HG03575 (cell line): Measurements from ENCODE around the gene PCYT1A.
A peak's percentile ranks its signal among the peaks of the same experiment; 100 is the strongest.
"Not testable (repeated sequence)": the region's sequence is repeated elsewhere in the genome, so short reads cannot be mapped to it uniquely, and the experiment has no call there.

ENCODE experiments used
- ATAC-seq: cut with Tn5 transposase; IDR thresholded peaks from one replicate; pipeline ENCODE4 v1.9.1; 2021; ENCODE audit not compliant: unreplicated experiment, insufficient number of reproducible peaks, low FRiP score; ENCODE audit errors: extremely low read depth

Gene PCYT1A

DNA sequence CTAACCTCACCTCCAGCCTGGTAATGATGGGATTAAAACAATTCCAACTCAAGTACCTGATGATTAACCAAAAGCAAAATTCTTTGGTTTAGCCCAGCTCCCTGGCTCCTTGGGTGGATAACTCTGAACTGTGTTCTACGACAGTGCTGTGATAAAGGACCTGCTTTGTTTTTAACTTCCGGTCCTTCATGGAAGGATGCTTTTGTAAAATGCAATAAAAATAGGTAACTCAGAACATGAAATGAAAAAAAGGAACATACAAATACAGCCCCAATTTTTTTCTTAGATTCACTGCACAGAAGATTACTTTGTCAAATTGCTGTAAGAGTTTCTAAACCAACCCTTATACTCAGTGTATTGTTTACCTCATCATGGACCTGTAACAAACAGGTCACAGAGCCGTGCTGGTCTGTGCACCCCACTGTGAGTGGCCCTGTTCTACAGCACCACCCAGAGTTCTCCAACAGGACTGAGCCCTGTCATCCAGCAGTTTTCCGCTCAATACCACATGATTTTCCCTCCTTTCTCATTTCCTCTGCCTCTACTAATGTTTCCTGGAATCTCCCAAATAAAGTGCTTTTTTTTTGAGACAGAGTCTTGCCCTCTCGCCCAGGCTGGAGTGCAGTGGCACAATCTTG lies 4.9 kb upstream of the PCYT1A start:
- no peak for ATAC-seq

DNA sequence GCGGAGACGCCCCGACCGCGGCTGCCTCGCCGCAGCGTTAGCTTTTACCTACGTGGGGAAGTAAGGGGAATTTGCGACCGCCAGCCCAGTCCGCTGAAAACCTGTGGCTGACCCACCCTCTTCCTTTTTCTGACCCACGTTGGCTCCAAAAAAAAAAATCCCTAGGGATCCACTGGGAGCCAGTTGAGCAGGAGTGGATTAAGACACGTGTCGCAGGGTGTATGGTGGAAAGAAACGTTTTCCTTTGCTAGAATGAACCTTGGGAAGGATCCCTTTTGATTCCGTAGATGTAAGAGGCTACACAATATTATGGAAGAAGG lies 575 bp upstream of the PCYT1A start:
- ATAC-seq: no peak

DNA sequence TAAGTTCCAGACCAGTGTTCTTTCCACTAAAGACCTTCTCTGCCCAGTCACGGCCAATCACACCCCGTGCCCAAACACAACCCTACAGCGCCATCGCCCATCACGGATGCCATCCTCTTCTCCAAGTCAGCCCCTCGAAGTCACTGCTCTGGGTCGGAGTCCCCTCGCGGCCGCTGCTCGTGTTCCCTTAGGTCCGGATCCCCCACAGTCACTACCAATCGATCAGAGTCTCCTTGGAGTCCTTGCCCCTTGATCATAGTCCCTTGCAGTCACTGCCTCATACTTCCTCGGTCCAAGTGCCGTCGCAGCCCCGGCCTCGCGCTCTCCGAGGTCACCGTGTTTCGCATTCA lies 461 bp downstream of the PCYT1A start:
- ATAC-seq: no peak

DNA sequence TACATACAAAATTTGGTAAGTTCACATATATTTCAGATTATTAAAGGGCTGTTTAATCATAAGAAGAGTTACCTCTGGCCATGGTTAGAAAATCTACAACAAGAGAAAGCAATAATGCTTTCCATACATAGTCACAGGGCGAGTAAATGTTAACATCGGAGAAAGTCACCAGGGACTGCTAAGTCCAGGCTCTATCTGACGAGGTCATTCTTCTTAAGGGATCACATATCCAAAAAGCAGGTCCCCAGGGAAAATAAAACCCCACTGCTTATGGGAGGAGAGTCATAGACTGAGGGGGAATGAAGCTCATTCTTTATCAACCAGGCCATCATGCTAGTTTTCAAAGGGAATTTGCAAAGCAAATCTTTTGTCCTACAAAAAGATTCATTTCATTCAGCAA lies 3.1 kb downstream of the PCYT1A start:
- ATAC-seq: no peak

DNA sequence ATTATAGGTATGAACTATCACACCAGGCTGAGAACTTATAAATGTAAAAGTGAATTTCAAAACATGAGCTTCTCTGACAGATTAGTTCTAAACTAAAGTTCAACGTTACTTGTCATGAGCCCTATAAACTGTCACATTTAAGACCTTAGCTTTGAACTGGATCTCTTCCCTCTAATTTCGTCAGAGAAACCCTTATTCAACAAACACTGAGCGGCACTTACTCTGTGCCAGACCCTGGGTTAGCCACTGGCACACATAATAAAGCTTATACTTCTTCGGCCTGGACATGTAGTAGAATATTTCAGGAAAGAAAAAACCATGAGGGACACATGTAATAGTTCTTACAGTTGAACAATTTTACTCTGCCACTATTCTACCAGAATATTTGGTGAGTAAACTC lies 5.6 kb downstream of the PCYT1A start:
- ATAC-seq: no peak

DNA sequence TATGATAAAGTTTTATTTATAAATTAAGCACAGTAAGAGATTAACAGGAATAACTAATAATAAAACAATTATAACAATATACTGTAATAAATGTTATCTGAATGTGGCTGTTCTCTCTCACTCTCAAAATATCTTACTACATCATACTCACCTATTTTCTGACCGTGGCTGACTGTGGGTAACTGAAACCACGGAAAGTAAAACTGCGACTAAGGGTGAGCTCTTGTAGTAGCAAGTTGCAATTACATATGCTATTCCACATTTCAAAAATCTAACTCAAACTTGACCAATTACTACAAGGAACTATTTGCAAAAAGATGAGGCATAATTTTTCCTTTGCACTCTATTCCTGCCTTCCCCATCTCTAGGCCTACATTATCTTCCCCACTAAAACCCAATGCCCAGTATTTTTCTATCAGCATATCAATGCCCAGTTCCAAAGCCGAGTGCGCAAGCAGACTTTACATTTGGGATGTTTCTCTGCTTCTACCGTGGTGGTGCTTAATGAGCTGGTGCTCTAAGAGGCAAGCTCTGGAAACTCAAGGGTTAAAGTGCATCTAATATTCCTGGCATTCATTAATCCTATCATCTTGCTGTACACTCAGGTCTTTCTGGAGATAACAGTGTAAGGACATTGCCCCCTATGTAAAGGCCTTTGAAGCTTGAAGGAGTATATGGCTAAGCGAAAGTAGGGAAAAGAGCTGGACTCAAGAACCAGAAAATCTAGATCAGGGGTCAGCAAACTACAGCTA lies 6.7 kb downstream of the PCYT1A start:
- ATAC-seq: peak; percentile 43

DNA sequence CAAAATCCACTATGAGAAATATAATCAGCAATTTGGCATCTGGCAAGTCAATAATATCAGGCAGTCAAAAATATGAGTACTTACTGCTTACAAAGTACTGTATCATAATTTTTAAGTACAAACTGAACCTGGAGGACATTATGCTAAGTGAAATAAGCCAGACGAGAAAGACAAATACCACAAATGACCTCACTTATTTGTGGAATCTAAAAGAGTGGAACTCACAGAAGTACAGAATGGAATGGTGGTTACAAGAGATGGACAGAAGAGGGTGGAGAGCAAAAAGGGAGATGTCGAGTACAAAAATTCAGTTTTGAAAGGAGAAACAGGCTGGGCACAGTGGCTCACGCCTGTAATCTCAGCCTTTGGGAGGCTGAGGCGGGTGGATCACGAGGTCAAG lies 12.4 kb downstream of the PCYT1A start:
- ATAC-seq: no peak

DNA sequence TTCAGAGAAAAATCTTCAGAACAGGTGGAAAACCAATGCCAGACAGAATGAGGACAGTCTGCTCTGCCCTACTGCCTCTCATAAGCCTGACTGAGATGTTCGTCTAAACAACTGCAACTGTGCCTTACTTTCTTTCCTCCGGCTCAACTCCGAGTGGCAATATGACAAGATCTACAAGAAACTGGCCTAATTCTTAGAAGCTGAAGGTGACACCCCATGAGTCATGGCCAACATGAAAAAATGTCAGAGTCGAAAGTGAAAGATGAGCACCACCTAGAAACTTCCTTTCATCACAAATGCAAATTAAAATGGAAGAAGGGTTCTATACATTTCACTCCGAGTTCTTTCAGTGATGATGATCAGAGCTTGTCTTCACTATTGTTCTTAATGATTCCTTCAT lies 12.9 kb downstream of the PCYT1A start:
- peak; percentile 50 for ATAC-seq

DNA sequence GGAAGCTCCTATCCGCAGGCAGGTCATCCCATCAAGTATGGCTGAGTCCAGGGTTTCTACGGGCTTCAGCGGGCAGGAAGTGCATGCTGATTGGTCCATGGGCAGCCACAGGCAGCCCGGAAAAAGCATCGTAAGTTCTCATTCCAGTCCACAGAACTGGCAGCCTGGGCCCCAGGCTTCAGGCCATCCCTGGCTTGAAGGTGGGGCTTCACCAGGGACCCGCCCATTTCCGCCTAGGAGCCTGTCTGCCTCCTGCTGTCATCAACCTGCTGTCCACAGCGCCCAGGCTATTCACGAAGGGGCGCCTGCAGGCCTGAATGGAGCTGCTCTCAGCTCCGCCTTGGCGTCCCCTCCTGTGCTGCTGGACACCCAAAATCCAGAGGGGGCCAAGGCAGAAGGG lies 13.9 kb downstream of the PCYT1A start:
- no peak for ATAC-seq

DNA sequence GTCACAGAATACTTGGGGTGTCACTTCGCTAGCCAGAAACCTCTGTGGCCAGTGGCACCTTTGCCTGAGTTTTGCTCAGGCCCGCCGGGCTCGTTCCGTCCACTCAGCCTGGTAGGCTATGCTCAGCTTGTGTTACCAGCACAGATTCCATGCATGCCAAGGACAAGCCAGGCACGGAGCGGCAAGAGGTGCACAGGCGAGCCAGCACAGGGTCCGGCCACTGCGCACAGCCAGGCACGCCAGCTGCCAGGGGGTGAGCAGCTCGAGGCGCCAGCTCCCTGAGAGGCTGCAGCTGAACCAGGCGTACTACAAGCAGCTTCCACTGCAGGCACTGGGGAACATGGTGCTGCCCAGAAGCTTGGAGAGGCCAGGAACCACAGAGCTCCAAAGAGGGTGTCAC lies 14.7 kb downstream of the PCYT1A start:
- no peak for ATAC-seq

DNA sequence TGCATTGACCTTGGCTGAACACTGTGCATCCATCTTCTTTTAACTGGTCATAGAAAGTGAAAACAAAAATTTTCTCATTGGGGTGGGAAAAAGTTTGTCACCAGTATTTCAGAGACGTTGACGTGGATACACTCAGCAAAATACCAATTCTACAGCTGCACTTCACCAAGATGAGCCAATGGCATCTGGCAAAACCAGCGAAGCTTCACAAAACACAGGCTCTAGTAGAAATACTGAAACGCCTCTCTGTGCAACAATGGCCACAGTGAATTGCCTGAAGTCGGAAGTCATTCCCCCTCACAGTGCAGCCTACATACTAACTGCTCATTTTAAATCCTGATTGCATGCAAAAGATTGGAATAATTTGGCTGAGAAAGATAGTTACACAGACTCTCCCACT lies 17.0 kb downstream of the PCYT1A start:
- no peak for ATAC-seq

DNA sequence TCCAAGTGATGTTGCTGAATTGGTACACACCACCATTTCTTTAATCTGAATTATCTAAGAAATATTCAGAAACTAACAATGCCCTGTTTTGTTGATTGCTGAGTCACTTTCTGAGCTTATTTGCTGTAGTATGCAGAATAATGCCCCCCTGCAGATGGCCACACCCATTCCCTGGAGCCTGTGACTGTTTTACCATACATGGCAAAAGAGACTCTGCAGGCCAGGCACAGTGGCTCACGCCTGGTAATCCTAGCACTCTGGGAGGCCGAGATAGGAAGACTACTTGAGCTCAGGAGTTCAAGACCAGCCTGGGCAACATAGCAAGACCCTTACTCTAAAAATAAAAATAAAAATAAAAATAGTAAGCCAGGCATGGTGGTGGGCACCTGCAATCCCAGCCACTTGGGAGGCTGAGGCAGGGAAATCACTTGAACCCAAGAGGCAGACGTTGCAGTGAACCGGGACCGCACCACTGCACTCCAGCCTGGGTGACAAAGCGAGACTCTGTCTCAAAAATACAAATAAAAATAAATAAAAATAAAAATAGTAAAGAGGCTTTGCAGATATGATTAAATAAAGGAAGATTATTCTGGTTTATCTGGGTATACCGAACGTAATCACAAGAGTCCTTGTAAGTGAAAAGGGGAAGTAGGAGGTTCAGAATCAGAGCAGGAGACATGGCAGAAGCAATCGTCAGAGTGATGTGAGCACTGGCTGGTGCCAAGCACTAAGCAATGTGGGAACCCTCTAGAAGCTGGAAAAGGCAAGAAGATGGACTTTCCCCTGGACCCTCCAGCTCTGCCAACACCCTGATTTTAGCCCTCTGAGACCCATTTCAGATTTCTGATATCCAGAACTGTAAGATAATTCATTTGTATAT lies 19.0 kb downstream of the PCYT1A start:
- no peak for ATAC-seq

DNA sequence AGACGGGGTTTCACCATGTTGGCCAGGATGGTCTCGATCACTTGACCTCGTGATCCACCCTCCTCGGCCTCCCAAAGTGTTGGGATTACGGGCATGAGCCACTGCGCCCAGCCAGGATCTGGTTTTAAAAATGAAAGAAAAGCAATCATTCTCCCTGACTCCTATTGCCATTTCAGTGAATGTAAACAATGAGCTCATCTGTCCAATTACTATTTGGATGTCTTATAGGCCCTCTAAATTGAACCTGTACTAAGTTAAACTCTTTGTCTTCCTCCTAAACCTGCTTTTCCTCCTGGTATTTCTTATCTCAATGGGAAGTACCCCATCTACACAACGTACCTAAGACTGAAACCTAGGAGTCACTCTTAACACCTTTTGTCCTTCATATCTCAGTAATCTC lies 23.7 kb downstream of the PCYT1A start:
- no peak for ATAC-seq

DNA sequence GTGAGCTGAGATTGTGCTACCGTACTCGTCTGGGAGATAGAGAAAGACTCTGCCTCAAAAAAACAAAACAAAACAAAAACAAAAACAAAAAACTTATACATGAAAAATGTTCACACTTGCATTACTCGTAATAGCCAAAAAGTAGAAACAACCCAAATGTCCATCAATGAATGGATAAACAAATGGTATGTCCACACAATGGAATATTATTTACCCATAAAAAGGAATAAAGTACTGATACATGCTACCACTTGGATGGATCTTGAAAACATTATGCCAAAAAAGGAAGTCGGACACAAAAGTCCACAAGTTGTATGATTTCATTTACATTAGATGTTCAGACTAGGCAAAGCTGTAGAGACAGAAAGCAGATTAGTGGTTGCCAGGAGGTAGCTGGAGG lies 26.7 kb downstream of the PCYT1A start:
- ATAC-seq: no peak

DNA sequence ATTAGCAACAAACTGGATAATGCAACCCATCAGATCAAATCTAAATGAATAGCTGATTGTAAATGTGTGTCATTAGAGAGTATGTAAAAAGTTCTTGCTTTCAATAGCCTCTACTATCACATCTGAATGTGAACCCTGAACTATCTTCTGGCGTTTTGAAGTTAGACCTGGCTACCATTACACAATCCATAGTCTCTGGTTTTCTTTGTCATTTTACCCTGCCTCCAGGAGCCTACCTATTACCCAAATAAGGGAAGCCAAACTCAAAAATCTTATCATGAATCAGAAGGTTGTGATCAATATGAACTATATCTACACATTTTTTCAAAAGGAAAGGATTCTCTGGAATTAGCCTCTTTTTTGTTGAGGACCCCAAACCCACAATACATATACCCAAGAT lies 31.8 kb downstream of the PCYT1A start:
- ATAC-seq: no peak

DNA sequence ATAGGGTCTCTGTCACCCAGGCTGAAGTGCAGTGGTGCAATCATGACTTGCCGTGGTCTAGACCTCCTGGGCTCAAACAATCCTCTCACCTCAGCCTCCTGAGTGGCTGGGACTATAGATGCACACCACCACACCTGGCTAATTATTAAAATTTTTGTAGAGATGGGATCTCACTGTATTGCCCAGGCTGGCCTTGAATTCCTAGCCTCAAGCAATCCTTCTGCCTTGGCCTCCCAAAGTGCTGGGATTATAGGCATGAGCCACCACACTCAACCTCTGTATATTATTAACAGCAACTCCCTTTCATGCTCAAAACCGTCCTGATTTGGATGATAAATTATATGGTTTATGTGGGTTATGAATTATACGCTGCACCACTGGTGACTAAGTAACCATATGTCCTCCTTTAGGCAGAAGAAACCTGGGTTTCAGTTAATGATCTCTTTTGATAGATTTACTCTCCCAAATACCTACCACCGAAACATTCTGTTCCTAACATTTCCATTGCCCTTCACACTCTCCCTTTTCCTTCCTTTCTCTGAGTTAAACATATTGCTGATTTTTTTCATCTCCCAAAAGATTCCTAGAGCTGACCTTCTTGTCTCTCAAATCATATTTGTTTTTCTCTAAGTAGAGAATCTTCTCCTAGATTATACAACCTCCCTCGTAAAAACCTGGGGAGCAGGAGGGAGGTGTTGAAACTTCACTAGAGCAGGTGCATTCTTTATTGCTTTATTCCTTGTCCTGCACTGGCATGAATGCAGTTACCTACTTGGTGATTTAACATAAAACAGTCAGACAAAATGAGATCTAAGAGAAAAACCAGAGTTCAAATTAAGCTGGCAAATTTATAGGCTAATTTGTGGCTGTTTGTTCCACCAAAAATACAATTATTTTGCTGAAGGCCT lies 32.9 kb downstream of the PCYT1A start:
- no peak for ATAC-seq

DNA sequence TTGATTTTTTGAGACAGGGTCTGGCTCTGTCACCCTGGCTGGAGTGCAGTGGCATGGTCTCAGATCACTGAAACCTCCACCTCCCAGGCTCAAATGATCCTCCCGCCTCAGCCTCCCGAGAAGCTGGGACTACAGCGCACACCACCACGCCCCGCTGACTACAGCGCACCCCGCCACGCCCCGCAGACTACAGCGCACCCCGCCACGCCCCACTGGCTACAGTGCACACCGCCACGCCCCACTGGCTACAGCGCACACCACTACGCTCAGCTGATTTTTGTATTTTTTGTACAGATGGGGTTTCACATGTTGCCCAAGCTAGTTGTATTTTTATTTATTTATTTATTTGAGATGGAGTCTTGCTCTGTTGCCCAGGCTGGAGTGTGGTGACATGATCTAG lies 35.6 kb downstream of the PCYT1A start:
- no peak for ATAC-seq

DNA sequence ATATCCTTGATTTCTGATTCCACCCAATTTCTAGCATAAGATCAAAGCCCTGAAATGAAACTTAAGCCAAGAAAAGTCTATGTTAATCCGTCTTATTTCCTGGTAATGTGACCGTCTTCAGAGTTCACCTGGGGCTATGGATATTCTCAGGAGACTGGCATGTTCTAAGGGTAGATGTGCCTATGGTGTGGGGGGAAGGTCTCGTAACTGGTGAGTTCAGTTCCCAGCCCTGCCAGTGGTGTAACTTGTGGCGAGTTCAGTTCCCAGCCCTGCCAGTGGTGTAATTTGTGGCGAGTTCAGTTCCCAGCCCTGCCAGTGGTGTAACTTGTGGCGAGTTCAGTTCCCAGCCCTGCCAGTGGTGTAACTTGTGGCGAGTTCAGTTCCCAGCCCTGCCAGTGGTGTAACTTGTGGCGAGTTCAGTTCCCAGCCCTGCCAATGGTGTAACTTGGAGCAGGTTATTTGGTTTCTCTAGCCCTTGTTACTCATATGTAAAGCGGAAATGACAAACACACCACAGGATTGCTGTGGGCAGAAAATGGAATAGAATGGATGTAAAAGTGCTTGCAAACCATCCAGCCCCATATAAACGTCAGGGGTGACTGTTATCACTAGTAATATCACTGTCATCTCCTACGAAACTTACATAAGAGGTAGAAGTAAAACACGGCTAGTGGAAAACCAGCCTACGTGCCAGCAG lies 40.8 kb downstream of the PCYT1A start:
- no peak for ATAC-seq

DNA sequence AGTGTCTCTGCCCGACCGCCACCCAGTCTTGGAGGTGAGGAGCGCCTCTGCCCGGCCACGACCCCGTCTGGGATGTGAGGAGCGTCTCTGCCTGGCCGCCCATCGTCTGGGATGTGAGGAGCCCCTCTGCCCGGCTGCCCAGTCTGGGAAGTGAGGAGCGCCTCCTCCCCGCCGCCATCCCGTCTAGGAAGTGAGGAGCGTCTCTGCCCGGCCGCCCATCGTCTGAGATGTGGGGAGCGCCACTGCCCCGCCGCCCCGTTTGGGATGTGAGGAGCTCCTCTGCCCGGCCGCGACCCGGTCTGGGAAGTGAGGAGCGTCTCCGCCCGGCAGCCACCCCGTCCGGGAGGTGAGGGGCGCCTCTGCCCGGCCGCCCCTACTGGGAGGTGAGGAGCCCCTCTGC lies 43.4 kb downstream of the PCYT1A start:
- ATAC-seq: not testable (repeated sequence)
